Neuronal stem cell (in vitro differentiated cells): ENCODE data around the gene MS4A6A.
A peak's percentile ranks its signal among the peaks of the same experiment; 100 is the strongest.
"Not testable (repeated sequence)": the region's sequence is repeated elsewhere in the genome, so short reads cannot be mapped to it uniquely, and the experiment has no call there.

Experiments
- DNase-seq: peaks from one replicate; pipeline ENCODE4 v3.0.0-alpha.2; 2013; ENCODE audit warnings: low spot score
- H2AFZ ChIP-seq: one replicate; pipeline ENCODE4 v1.6.1; 2013; ENCODE audit warnings: mild to moderate bottlenecking, low read length, inconsistent platforms
- H2AK5ac ChIP-seq: 2 replicates; pipeline ENCODE4 v1.6.1; 2013; ENCODE audit warnings: low read depth, mild to moderate bottlenecking, inconsistent platforms, low read length, moderate library complexity, mixed read lengths
- H2BK120ac ChIP-seq: 2 replicates; pipeline ENCODE4 v1.6.1; 2013; ENCODE audit warnings: low read depth, mild to moderate bottlenecking, inconsistent platforms, low read length, moderate library complexity, mixed read lengths
- H2BK12ac ChIP-seq: one replicate; pipeline ENCODE4 v1.6.1; 2013; ENCODE audit warnings: low read length, inconsistent platforms
- H2BK15ac ChIP-seq: 2 replicates; pipeline ENCODE4 v1.6.1; 2013; ENCODE audit warnings: mild to moderate bottlenecking, low read length, inconsistent platforms, mixed read lengths
- H2BK5ac ChIP-seq: one replicate; pipeline ENCODE4 v1.6.1; 2013; ENCODE audit warnings: inconsistent platforms, mild to moderate bottlenecking, low read length, moderate library complexity
- H3K14ac ChIP-seq: one replicate; pipeline ENCODE4 v1.6.1; 2013; ENCODE audit warnings: low read length, inconsistent platforms
- H3K18ac ChIP-seq: 2 replicates; pipeline ENCODE4 v1.6.1; 2013; ENCODE audit warnings: low read length, inconsistent platforms
- H3K23ac ChIP-seq: 2 replicates; pipeline ENCODE4 v1.6.1; 2013; ENCODE audit warnings: low read depth, mild to moderate bottlenecking, mixed read lengths, low read length, inconsistent platforms; ENCODE audit not compliant: poor library complexity
- H3K27ac ChIP-seq: replicated peaks from 3 replicates; pipeline ENCODE4 v1.5.1; 2013; ENCODE audit warnings: low read length, inconsistent platforms
- H3K27me3 ChIP-seq, 3 experiments: 2 replicates each; pipeline ENCODE4 v1.6.1; 2013; ENCODE audit warnings: low read length in 3 of 3, mild to moderate bottlenecking in 2 of 3, inconsistent platforms in 1 of 3, low read depth in 1 of 3, mixed read lengths in 1 of 3, moderate library complexity in 1 of 3; ENCODE audit not compliant: control insufficient read depth in 3 of 3, insufficient read depth in 3 of 3
- H3K36me3 ChIP-seq, 2 donors: replicated peaks in 1 of 2; 2 replicates each; pipeline ENCODE4 v1.6.1; 2013; ENCODE audit warnings: low read length in 2 of 2; ENCODE audit not compliant: control insufficient read depth in 2 of 2, insufficient read depth in 2 of 2
- H3K4ac ChIP-seq: 2 replicates; pipeline ENCODE4 v1.6.1; 2013; ENCODE audit warnings: inconsistent platforms, mild to moderate bottlenecking, low read length, moderate library complexity
- H3K4me1 ChIP-seq, 2 donors: 1 replicate in 1 of 2; 2 replicates in 1 of 2; pipeline ENCODE4 v1.6.1; 2013; ENCODE audit warnings: low read length in 2 of 2, low read depth in 1 of 2; ENCODE audit not compliant: control insufficient read depth in 2 of 2, insufficient read depth in 1 of 2
- H3K4me2 ChIP-seq: one replicate; pipeline ENCODE4 v1.6.1; 2013; ENCODE audit warnings: mild to moderate bottlenecking, low read length, inconsistent platforms; ENCODE audit not compliant: insufficient read depth, poor library complexity, severe bottlenecking
- H3K4me3 ChIP-seq, 2 donors: 2 replicates each; pipeline ENCODE4 v1.5.1; 2013; ENCODE audit warnings: low read length in 2 of 2, mild to moderate bottlenecking in 2 of 2, inconsistent platforms in 1 of 2, moderate library complexity in 1 of 2
- H3K79me1 ChIP-seq: one replicate; pipeline ENCODE4 v1.6.1; 2013; ENCODE audit warnings: low read depth, mild to moderate bottlenecking, inconsistent platforms, low read length, moderate library complexity
- H3K9ac ChIP-seq: one replicate; pipeline ENCODE4 v1.6.1; 2013; ENCODE audit warnings: mild to moderate bottlenecking, low read depth, low read length, inconsistent platforms; ENCODE audit not compliant: poor library complexity
- H3K9me3 ChIP-seq, 2 donors: replicated peaks in 1 of 2; 2 replicates each; pipeline versions ENCODE3 to v1.6.1; 2013; ENCODE audit warnings: low read length in 2 of 2, mild to moderate bottlenecking in 2 of 2, inconsistent platforms in 1 of 2, low read depth in 1 of 2, mixed read lengths in 1 of 2, moderate library complexity in 1 of 2; ENCODE audit not compliant: control insufficient read depth in 2 of 2, insufficient read depth in 1 of 2
- H4K8ac ChIP-seq: one replicate; pipeline ENCODE4 v1.6.1; 2013; ENCODE audit warnings: low read depth, mild to moderate bottlenecking, inconsistent platforms, low read length, moderate library complexity
- H4K91ac ChIP-seq: one replicate; pipeline ENCODE4 v1.6.1; 2013; ENCODE audit warnings: low read length, low read depth, mild to moderate bottlenecking, inconsistent platforms; ENCODE audit not compliant: poor library complexity
- WGBS, 2 donors: extraction: QIAGEN DNeasy Blood & Tissue Kit; methylation state at CpG; one replicate each; pipeline ENCODE4 v1.1.7; 2013; ENCODE audit warnings: missing lambda C conversion rate in 2 of 2, mixed read lengths in 1 of 2; ENCODE audit not compliant: insufficient read length in 2 of 2, insufficient replicate concordance in 1 of 2; ENCODE audit errors: extremely low coverage in 2 of 2; 5-methylcytosine and 5-hydroxymethylcytosine counted together

The MS4A6A gene

GRCh38 chr11:60193687-60194433, 11.0 kb upstream of the MS4A6A start:
- H3K27ac ChIP-seq: no peak overlapping the region
- DNase-seq: peak; percentile 56

GRCh38 chr11:60192564-60192963, 9.7 kb upstream of the MS4A6A start:
- not testable (repeated sequence) for DNase-seq, H3K36me3 ChIP-seq, H3K14ac ChIP-seq, H3K79me1 ChIP-seq, H4K8ac ChIP-seq, H3K9me3 ChIP-seq, H3K27ac ChIP-seq, H3K18ac ChIP-seq, H3K27me3 ChIP-seq, H3K23ac ChIP-seq, H3K4me2 ChIP-seq, H2BK5ac ChIP-seq, H2BK12ac ChIP-seq, H3K4ac ChIP-seq, H2AK5ac ChIP-seq, H3K4me1 ChIP-seq, H4K91ac ChIP-seq, H2BK120ac ChIP-seq, H3K9ac ChIP-seq, H2AFZ ChIP-seq, H3K4me3 ChIP-seq, H2BK15ac ChIP-seq
- no CpG with 5 or more reads among the region's 4 CpGs for WGBS, 2 donors

More at GRCh38 chr11:60193687-60194433, 11.0 kb upstream of the MS4A6A start:
- Histone ChIP-seq H3K4me3 (no peak overlapping the region), H3K4ac (no peak overlapping the region), H2BK15ac (no peak overlapping the region), H2AK5ac (no peak overlapping the region), H2BK5ac (no peak overlapping the region), H4K8ac (no peak overlapping the region), H2BK12ac (no peak overlapping the region), H4K91ac (no peak overlapping the region), H3K79me1 (no peaks in the 10 kb centered on the region), H3K9ac (no peak overlapping the region), H3K4me2 (no peak overlapping the region), H3K4me1 (peaks cover 0 to 2% of the 10 kb centered on the region in 2 donors), H2AFZ (peak overlapping the region; percentile 62), H3K36me3 (no peaks in the 10 kb centered on the region), H3K9me3 (no peaks in the 10 kb centered on the region), H3K27me3 (no peaks in the 10 kb centered on the region), H3K23ac (no peak overlapping the region), H3K18ac (no peak overlapping the region), H3K14ac (no peak overlapping the region), H2BK120ac (no peak overlapping the region)
- no CpG with 5 or more reads among the region's 1 CpG for WGBS, 2 donors

DNA sequence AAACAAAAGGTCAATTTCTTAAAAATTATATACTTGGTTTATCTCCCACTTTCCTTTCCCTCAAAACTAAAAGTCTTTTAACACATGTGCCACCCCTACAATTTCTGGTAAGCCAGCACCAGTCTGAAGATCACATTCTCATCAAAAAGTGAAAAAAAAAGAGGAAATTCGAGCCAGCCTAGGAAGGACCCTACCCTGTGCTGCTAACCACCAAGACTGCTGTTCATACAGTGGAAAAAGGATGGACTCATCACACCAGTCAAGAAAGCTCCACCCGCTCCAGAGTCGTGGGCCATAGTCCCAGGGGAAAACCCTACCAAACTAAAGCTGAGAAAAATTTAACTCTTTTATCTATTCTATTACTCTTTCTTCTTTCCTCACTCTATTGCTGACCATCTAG, 5.6 kb upstream of the MS4A6A start:
- H3K27ac ChIP-seq, H3K4me1 ChIP-seq, H3K23ac ChIP-seq, H2BK120ac ChIP-seq, H3K36me3 ChIP-seq, H4K91ac ChIP-seq, H2BK12ac ChIP-seq, H3K9me3 ChIP-seq, H2BK5ac ChIP-seq, H4K8ac ChIP-seq, H3K27me3 ChIP-seq, DNase-seq, H3K14ac ChIP-seq, H2BK15ac ChIP-seq, H3K4me3 ChIP-seq, H3K9ac ChIP-seq, H3K4me2 ChIP-seq, H2AFZ ChIP-seq, H3K4ac ChIP-seq, H3K18ac ChIP-seq, H2AK5ac ChIP-seq, H3K79me1 ChIP-seq: not testable (repeated sequence)
- WGBS, 2 donors: no CpG with 5 or more reads among the region's 3 CpGs

- not testable (repeated sequence) for H3K4me1 ChIP-seq, H3K27me3 ChIP-seq, H2BK5ac ChIP-seq, H3K4ac ChIP-seq, H2AFZ ChIP-seq, H3K9ac ChIP-seq, H3K27ac ChIP-seq, H4K91ac ChIP-seq, H3K14ac ChIP-seq, H2BK12ac ChIP-seq, H2BK120ac ChIP-seq, DNase-seq, H3K4me2 ChIP-seq, H3K36me3 ChIP-seq, H2BK15ac ChIP-seq, H3K4me3 ChIP-seq, H2AK5ac ChIP-seq, H3K18ac ChIP-seq, H3K79me1 ChIP-seq, H4K8ac ChIP-seq, H3K9me3 ChIP-seq, H3K23ac ChIP-seq
- WGBS, 2 donors: no CpG with 5 or more reads among the region's 2 CpGs
These were observed 3.2 kb upstream of the MS4A6A start for GRCh38 chr11:60186128-60186527.
